ENCODE data around the gene STK39.

Gene STK39

DNA sequence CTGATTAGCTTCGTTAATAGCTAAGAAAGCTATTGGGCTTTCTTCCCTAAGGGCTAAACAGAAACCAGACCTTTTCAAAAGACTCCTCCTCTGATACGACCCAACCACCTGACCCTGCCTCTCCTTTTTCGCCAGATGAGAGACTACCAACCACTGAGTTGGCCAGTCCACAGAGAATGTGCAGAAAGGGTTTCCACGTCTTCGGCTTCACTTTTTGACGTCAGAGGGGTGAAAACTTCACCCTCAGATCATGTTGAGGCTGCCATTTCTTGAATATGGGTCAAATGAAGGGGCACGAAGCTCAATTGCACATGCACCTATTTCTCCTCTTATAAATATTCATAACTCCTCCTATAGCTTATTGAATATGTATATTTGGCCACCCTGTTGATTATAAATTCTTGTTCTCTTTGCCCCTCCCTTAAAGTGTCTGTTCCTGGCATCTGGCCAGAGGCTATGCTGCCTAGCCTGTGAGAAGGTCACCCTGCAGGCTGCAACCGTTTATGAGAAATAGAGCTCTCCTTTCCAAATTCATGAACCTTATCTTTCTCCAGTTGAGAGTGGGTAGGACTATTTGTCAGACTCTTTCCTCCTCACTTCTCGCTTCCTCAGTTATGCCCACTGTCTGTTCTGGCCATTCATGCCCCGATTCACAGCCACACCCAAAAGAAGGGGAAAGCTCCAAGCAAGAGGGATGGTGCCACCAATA is 301.6 kb downstream of the STK39 start:
- DNase-seq, result no peak

DNA sequence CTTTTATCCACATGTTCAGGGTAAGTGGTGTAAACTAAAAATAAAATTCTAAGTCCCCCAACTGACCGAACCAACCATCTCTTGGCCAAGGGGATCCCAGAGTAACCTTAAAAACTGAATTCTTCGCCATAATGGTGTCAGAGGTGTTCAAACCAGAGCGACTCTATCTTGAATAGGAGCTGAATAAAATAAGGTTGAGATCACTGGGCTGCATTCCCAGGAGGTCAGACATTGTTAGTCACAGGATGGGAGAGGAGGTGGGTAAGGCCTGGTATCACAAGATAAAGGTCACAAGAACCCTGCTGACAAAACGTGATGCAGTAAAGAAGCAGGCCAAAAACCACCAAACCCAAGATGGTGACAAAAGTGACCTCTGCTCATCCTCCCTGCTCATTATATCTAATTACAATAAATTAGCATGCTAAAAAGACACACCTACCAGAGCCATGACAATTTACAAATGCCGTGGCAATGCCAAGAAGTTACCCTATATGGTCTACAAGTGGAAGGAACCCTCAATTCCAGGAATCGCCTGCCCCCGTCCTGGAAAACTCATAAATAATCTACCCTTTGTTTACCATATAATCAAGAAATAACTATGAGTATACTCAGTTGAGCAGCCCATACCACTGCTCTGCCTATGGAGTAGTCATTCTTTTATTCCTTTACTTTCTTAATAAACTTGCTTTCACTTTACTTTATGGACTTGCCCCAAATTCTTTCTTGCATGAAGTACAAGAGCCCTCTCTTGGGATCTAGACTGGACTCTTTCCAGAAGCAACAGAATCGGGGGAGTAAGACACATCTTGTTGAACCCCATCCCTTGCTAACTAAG is 302.4 kb downstream of the STK39 start:
- no peak for DNase-seq

DNA sequence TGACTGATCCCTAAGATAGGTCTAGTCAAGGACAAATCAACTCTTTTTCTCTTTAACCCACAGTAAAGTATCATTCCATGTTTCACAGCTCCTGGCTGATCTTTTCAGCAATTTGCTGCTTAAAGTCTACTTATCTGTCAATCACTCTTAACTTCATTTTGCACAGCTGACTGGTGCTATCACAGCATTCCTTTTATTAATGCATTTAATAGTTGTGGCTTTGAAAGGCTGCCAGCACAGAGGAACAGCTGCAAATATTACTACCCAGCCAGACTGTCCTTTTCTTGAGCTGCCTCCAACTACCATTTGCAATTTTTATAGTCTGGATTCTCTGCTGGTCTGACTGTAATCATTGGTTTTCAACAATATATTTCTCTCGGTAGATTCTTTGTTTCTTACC is 303.5 kb downstream of the STK39 start:
- no peak for DNase-seq

DNA sequence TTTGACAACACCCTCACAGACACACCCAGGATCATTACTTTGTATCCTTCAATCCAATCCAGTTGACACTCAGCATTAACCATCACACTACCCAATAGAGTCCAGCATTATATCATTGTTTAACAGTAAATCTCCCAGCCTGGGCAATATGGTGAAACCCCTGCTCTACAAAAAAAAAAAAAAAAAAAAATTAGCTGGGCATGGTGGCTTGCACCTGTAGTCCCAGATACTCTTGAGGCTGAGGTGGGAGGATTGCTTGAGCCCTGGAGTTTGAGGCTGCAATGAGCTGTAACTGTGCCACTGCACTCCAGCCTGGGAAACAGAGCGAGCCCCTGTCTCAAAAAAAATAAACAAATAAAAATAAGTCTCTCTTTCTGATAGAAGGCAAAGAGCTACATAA is 304.0 kb downstream of the STK39 start:
- no peak for DNase-seq

DNA sequence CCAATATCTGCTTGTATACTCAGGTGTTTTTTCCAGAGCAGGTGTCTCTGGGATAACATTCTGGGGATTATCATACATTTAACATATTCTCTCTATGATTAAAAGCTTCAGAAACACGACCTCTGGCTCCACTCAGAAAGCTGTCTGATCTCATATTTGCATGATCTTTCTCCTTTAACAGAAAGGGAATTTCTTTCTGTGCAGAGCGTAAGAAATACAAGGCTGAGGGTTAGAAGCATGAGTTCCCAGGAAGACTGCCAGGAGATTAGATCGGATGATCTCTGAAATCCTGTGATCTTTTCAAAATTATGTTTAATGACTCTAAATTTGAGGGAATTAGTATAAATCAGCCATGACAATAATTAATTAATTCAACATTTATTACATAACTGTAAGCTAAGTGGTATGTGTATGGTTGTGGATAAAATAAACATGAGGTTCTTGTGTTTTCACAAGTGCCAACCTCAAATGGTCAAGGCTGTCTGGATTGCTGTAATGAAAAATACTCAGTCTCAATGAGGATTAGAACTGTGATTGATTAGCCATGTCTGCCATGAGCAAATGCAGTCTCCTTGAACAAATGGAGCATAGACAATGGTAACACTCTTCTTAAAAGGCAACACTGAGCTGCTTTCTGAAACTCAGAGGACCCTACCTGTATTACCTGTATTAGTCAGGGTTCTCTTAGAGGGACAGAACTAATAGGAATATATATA is 304.9 kb downstream of the STK39 start:
- no peak for DNase-seq

DNA sequence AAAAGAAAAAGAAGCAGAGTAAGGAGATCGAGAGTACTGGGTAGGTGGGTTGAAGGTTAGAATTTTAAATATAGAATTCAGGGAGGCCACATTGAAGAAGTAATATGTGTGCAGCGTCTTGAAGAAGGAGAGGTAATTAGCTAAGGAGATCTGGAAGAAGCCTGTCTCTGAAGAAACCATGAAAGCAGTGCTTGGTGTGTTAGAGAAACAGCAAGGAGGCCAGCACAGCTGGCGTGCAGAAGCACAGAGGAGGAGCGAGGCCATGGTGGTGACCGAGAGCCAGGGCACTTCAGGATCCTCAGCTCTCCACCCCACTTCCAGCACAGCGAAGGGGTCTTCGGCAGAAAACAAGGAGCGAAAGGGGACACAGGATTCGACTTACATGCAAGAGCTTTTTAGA is 305.8 kb downstream of the STK39 start:
- DNase-seq, result no peak

DNA sequence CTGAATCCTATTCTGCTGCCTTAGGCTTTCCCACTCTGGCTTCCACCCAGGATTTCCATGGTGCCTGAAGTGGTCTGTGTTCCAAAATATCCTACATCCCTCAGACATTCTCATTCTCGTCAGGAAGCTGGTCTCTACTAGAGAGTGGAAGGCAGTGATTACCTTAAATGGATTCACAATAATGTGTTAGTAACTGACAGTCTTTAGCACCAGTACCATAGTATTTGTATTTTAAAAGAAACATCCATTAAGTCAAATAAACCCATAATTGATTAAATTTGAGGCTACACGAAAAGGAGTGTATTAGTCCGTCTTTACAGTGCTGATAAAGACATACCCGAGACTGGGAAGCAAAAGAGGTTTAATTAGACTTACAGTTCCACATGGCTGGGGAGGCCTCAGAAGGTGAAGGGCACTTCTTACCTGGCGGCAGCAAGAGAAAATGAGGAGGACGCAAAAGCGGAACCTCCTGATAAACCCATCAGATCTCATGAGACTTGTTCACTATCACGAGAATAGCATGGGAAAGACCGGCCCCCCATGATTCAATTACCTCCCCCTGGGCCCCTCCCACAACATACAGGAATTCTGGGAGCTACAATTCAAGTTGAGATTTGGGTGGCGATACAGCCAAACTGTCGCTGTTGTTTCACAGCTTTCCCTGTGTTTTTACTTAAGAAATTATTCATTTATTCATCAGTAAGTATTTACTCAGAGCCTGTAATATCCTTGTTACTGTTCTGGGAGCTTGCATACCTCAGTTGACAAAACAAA is 306.5 kb downstream of the STK39 start:
- no peak for DNase-seq

DNA sequence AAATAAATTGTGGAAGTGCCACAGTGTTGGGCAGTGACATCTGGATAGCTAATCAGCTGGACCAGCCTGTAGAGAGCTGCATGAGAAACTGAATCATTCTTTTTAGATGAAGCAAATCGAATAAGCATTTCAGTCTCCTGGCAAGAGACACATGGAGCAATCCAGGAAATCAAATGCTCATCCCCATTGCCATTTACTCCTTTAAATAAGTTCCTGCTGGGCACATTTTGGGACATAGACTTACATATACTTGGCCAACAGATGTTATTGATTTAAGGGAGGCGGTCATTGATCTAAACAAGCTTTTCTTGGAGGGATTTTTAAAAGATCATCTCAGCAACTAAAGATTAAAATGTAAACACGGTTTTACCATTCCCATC is 307.1 kb downstream of the STK39 start:
- DNase-seq, result no peak

DNA sequence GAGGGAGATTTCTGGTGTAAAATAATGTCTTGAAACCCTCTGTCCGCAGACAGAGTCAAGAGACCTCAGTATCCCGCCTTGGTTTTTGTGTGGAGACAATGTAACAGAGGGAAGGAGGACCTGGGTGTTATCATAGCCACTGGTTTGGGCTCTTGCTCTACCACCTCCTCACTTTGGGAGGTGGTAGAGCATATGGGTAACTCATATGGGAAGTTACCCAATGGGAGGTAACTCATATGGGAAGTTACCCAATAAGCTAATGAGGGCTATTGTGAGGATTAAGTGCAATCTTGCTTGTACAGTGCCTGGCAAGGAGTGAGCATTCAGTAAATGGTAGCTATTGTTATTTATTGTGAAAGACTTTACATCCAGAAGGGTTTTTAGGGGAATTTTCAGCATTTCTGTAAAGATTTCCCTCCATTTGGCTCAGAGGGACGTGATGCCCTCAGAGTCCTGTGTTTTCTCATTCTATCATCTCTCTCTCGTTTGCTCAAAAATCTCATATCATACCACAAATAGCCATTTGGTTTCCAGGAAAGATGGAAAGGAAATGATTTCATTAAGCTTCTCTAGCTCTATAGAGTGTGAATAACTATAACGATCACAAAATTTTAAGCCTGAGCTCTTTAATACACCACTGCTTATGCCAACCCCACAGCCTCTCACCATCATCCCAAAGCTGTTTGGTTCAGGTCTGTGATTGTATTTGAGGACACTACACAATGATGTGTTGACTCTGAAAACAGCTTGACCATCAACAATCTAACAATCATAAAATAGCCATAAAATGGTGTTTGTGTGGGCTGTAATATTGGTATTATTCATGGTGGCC is 307.7 kb downstream of the STK39 start:
- no peak for DNase-seq

DNA sequence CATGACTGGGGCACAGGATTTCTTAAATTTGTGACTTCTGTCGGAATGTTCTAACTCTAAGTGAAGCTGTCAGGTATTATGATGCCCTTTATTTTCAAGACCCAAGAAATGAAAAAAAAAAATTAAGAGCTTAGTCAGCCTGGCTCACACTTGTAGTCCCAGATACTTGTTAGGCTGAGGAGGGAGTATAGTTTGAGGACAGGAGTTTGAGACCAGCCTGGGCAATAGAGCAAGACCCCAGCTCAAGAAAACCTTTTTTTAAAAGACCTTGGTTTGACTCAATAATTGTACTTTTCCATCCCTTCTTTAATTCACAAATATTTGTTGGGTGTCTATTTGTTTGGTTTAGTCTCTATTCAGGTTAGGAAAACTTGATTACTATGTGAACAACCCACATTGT is 310.0 kb downstream of the STK39 start:
- DNase-seq, result no peak

DNA sequence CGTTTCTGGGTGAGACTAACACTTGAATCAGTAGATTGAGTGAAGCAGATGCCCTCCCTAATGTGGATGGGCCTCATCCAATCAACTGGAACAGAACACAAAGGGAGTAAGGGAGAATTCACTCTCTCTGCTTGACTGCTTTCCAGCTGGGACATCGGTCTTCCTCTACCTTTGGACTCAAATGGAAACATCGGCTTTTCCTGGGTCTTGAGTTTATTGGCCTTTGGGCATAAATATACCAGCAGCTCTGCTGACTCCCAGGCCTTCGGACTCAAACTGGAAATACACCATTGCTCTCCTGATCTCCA is 311.6 kb downstream of the STK39 start:
- no peak for DNase-seq

DNA sequence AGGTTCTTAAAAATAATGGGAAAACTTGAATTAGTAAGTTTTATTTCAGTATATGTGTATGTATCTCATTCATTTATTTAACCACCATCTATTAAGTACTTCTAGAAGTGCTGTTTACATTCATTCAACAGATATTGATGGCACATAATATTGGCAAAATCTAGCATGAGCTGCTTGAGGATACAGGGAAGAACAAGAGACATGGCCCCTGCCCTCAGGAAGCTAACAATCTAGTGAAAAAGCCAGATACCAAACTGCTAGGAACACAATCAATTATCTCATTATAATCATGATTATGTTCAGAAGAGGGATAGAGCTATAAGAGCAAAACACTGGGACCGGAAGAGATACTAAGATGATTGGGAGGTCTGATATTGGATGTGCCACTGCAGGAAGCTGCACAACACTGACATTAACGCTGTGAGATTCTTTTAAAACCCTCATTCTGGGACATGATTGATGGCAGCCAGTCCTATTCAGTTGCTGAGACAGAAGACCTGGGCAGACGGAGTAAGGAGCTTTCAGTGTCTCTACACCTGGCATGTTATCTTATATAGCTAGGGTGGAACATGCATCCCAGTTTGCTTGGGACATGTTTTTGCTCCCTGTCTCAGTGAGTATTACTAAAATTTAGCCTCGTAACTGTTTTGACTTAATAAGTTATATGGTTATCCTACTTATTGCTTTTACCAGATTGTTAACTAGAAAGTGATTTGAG is 314.1 kb downstream of the STK39 start:
- DNase-seq, result no peak

DNA sequence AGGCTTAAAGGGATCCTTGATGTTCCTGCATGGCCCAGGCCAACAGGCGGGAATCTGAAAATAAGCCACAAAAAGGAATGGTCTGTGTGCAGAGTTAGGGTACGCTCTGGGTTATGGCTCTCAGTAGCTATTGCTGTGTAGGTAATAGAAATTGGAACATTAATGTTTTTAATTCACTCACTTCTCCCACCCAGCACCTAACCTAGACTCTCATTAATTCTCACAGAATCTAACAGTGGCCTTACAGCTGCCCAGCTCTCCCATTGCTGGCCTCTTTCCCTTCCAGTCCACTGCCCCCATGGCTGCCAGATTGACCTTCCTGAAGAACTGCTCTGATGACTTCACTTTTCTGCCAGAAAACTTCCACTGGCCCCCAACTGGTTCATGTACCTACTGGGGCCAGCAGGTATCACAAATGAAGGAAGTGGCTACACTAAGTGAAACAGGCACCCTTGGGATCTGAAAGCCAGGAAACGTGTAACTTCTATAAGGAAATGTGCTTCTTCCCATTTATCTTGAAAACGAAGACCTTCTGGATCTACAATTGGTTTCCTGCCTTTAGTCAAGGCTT is 315.2 kb downstream of the STK39 start:
- DNase-seq, result no peak

DNA sequence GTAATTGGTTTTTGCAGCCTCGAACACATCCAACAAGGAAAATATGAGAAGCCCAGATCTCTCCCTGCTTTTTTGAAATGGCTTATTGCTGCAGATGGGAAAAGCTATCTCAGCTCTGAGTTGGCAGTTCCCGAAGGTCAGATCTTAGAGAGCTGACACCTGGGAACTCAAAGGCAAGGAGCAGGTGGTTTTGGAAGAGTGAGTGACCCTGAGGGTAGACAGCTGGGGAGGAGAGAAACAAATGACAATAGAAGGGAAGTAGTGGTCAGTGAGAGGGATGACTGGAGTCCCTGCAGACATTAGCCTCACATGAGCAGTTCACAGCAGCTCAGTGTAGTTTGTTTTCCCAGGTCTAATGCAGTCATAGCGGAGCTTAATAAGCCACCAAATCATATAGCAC is 317.9 kb downstream of the STK39 start:
- no peak for DNase-seq

DNA sequence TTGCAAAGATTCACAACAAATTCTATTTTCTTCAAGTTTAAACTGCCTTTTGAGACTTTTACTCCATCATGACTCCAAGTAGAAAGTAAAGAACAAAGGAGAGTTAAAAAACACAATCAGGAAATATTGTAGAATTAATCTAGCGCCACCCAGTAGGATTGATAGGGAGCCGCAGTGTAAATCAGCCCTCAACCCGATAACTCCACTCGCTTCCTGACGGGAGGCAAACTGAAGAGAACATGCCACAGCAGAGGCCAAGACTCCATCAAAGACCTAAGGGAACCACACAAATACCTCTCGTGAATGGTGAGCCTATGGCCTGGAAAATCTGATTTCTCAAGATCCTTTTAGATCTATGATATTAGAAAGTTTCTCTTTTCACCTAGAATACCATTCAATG is 319.0 kb downstream of the STK39 start:
- no peak for DNase-seq

DNA sequence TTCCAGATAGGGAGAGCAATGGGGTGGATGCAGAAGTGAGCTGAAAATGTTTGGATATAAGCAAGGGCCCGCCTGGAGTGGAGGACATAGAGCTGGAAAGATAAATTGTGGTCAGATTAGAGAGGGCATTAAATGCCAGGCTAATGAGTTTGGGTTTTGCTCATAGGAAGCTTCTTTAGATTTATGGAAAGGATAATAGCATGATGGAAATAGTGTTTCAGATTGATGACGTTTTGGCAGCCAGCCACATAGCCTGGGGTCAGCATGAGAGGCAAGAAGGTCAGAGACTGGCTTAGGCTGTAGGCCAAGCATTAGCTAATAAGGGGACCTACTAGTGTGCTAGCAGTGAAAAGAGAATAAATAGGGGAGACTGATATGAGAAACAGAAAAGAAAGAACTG is 321.6 kb downstream of the STK39 start:
- no peak for DNase-seq

DNA sequence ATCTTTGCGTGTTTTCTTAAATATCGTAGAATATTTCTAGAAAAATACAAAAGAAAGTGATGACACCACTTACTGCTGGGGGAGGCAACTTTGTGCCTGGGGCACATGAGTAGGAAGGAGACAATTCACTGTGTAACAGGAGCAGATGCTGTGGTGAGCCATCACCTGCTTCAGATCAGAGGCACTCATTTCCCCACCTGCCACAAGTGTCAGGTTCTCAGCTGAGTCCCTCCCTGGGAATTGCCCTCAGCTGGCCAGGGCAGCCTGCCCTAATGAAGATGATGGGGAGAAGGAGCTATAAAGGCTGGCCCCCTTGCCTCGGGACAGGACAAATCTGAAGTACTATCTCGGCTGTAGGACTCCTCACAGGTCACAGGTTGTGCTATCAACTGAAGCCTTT is 322.8 kb downstream of the STK39 start:
- no peak for DNase-seq

DNA sequence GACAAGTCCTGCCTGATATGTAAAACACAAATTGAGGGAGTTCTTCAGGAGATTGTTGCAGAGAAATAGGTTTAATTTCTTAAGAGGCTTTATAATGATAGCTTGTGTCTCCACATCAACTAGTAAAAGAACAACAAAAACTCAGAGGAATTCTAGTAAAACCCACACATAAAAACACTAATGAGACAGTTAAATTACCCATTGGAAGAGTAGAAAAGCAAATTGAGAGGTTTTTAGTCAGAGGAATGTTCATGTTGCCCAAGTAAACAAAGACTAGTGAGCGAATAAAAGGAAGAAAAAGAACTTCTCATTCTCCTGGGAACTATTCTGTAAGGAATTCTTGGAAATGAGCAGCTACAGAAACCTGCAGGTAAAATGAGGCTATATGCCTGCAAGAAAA is 330.6 kb downstream of the STK39 start:
- DNase-seq, result no peak

DNA sequence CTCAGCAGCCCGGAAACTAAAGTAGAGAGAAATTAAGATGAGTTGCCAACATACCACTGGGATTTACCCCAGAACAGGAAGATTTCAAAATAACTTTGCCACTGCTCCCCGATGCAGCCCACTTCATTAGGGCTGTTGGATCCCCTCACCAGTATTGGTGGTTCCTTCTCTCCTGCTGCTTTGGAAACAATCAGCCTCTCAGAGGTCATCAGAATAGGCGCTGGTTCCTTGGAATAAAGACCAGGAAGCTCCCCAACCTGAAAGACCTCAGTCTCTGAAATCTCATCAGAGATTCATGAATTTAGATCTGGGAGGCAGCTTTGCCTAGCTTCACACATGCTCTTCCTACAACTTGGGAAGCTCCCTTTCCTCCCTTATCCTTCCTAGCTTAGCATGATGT is 332.4 kb downstream of the STK39 start:
- no peak for DNase-seq

DNA sequence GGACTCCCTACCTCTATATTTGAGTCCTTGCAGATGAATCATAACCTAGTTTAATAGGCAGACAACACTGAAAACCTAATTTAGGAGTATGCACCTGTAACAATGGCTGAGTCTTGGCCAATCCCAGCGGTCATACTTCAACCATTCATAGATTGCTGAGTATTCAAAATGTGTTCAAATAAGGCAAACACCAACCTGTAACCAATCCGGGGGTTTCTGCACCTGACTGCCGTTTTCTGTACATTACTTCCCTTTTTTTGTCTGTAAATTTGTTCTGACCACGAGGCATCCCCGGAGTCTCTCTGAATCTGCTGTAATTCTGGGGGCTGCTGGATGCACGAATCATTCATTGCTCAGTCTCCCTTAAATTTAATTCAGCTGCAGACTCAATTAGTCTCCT is 338.6 kb downstream of the STK39 start:
- no peak for DNase-seq

DNA sequence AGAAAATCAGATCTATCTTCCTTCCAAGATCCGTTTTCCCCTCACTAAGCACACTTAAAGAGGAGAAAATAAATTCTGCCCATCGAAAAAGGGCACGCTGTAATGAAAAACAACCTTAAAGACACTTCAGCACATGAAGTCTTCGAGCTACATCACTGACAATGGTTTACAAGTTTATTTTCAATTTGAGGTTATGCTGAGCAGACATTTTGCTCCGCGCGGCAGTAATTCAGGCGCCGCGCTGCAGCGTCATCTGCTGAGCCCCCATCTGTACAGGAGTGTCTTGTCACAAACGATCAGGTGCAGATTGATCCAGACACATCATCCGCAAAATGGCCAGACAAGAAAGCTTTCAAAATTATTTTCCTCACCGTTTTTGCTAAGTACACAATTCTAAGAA is 341.7 kb downstream of the STK39 start:
- no peak for DNase-seq
